ENCODE data around the gene STMP1. TPM values are rescaled to one million over a fixed set of nuclear protein-coding genes. Genes with fewer than 3 reads are reported as not detected.
A peak's percentile ranks its signal among the peaks of the same experiment; 100 is the strongest.

STMP1 gene
- total and polyA plus RNA-seq, 2 of the 4 experiments (the other 2 are of a cell fraction) = 6.1 to 28.3 TPM

DNA sequence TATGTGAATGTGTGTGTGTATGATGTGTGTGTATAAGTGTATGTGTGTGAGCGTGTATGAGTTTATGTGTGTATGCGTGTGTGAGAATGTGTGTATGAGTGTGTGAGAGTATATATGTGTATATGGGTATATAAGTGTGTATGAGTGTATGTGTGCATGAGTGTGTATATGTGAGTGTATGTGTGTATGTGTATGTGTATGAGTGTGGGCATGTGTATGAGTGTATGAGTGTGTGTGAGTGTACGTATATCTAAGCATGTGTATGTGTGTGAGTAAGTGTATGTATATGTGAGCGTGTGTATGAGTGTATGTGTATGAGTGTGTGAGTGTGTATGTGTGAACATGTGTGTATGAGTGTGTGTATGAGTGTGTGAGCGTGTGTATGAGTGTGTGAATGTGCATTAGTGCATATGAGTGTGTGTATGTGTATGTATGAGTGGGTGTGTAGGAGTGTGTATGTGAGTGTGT is 52.8 kb downstream of the STMP1 start (continued):
- TF ChIP-seq CEBPB (IDR thresholded peaks at IDR 0.05; ENCODE audit: low read depth, low read length) = no peak

DNA sequence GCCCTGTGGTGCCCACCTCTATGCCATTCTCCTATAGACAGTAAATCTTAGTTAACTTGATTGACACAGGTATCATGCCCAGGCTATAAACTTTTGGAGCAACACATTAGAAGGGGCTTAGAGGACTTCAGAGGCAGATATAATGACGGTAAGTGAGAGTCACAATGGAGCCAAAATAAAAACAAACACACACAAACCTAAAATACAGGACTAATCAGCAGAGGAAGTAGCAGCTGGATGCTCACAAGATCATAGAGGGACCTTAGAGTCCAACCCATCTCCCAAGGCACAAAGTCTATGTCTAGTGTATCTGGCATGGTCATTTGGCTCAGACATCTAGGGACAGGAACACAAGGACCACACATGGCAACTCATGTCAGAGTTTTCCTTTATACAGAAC is 53.4 kb downstream of the STMP1 start:
- peak overlapping the region; percentile 24 for H2BK120ac ChIP-seq (ENCODE audit: low read depth, low read length)
- no peaks in the 10 kb centered on the region for H3K9me3 ChIP-seq (ENCODE audit: control insufficient read depth, insufficient read depth, low read length)
- H2AFZ ChIP-seq (replicated peaks; ENCODE audit: low read length, poor library complexity) = peak overlapping the region; percentile 17
- H3K18ac ChIP-seq (ENCODE audit: low read depth, low read length) = peak overlapping the region; percentile 28; the same call in 1 of the 2 replicates
- peak overlapping the region; percentile 35; the same call in 2 of the 3 replicates for H2BK15ac ChIP-seq (ENCODE audit: low read depth, low read length)
- H4K20me1 ChIP-seq (ENCODE audit: insufficient read depth, low read length) = no peaks in the 10 kb centered on the region
- ATAC-seq (ENCODE audit: low read depth) (no peak), DNase-seq (no peak)
- H3K4me2 ChIP-seq (ENCODE audit: low read depth, low read length) = no peak overlapping the region
- peak overlapping the region; percentile 78 for H2BK5ac ChIP-seq (ENCODE audit: low read depth, low read length, poor library complexity, severe bottlenecking)
- WGBS, 2 experiments (ENCODE audit: extremely low coverage in 2 of 2, insufficient read length in 1 of 2) = no CpG with 5 or more reads among the region's 1 CpG
- H4K5ac ChIP-seq (ENCODE audit: low read depth, low read length) = no peak overlapping the region
- no peaks in the 10 kb centered on the region for H3K36me3 ChIP-seq (ENCODE audit: control insufficient read depth, insufficient read depth, low read length)
- intact Hi-C loops (cut with micrococcal nuclease) (no loop called here), dilution Hi-C loops (cut with HindIII; ENCODE audit: low sequenced_read_pairs, unreplicated experiment) (no loop called here), in situ Hi-C loops (cut with MboI; ENCODE audit: low sequenced_read_pairs) (no loop called here)
- no peak overlapping the region for H3K9ac ChIP-seq (ENCODE audit: low read depth, low read length)
- H3K56ac ChIP-seq (ENCODE audit: extremely low read depth, insufficient read depth, low read length) = no peak overlapping the region
- peaks cover 13% of the 10 kb centered on the region for H3K9me1 ChIP-seq (ENCODE audit: insufficient read depth, low read length)
- ChIA-PET POLR2A (ENCODE audit: unreplicated experiment) (no interaction called here), CTCF (no interaction called here)
- H3K23ac ChIP-seq (ENCODE audit: low read depth, low read length) = 0 out of 2 replicates have a peak overlapping the region, but pooled peaks have one; percentile 53
- no TSS peak for BruUV-seq (replicated peaks)
- no peak overlapping the region for H3K27ac ChIP-seq (ENCODE audit: insufficient read depth, low read length)
- H3K79me1 ChIP-seq (ENCODE audit: low read depth in 1 of 2, low read length in 2 of 2) = peaks cover 0 to 8% of the 10 kb centered on the region in 2 experiments; a peak in 2 of 4 replicates
- peak overlapping the region; percentile 37 for H2AK5ac ChIP-seq (ENCODE audit: low read depth, low read length)
- H2AK9ac ChIP-seq (replicated peaks; ENCODE audit: low read depth, low read length, poor library complexity) = no peak overlapping the region
- peak overlapping the region; percentile 79 for H3K4ac ChIP-seq (ENCODE audit: low read depth, low read length)
- no peaks in the 10 kb centered on the region for H3K27me3 ChIP-seq (ENCODE audit: control insufficient read depth, insufficient read depth, low read length)
- no peak overlapping the region; the same call in 1 of the 2 replicates for H3K14ac ChIP-seq (replicated peaks; ENCODE audit: low read depth, low read length)
- peak overlapping the region; percentile 13; the same call in 1 of the 2 replicates for H4K91ac ChIP-seq (ENCODE audit: insufficient read depth, low read depth, low read length)
- no peak overlapping the region for H3K4me3 ChIP-seq (ENCODE audit: insufficient read depth, low read depth, low read length)
- H4K8ac ChIP-seq (ENCODE audit: low read depth in 2 of 2, low read length in 2 of 2) = no peak overlapping the region; a peak in 1 of 4 replicates
- H3K4me1 ChIP-seq (ENCODE audit: control insufficient read depth, insufficient read depth, low read length) = peaks cover 15% of the 10 kb centered on the region
- H2BK20ac ChIP-seq (ENCODE audit: low read depth, low read length) = peak overlapping the region; percentile 6
- TF ChIP-seq FOS (IDR thresholded peaks at IDR 0.05; ENCODE audit: low read depth, low read length) = no peak
- no peak for TF ChIP-seq MXI1 (IDR thresholded peaks at IDR 0.05; ENCODE audit: borderline replicate concordance, low read depth, low read length)
- no peak for TF ChIP-seq RCOR1 (IDR thresholded peaks at IDR 0.05; ENCODE audit: insufficient replicate concordance, low read length)
- no peak for TF ChIP-seq MAFK (IDR thresholded peaks at IDR 0.05; ENCODE audit: low read depth, low read length)
- no peak for TF ChIP-seq NFE2L2 (IDR thresholded peaks at IDR 0.05; ENCODE audit: low read depth, low read length)
- TF ChIP-seq CEBPB (IDR thresholded peaks at IDR 0.05; ENCODE audit: low read depth, low read length) = no peak
- no peak for TF ChIP-seq RFX5 (IDR thresholded peaks at IDR 0.05; ENCODE audit: low read depth, low read length)
- TF ChIP-seq MAZ (IDR thresholded peaks at IDR 0.05; ENCODE audit: borderline replicate concordance, low read depth, low read length) = no peak
- TF ChIP-seq RAD21 (IDR thresholded peaks at IDR 0.05; ENCODE audit: low read length) = no peak
- TF ChIP-seq, protein P1, sequence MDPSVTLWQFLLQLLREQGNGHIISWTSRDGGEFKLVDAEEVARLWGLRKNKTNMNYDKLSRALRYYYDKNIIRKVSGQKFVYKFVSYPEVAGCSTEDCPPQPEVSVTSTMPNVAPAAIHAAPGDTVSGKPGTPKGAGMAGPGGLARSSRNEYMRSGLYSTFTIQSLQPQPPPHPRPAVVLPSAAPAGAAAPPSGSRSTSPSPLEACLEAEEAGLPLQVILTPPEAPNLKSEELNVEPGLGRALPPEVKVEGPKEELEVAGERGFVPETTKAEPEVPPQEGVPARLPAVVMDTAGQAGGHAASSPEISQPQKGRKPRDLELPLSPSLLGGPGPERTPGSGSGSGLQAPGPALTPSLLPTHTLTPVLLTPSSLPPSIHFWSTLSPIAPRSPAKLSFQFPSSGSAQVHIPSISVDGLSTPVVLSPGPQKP (IDR thresholded peaks at IDR 0.05; ENCODE audit: borderline replicate concordance, low read depth, low read length) = no peak
- TF ChIP-seq CHD1 (IDR thresholded peaks at IDR 0.05; ENCODE audit: low read depth, low read length) = no peak
- TF ChIP-seq, protein P2, sequence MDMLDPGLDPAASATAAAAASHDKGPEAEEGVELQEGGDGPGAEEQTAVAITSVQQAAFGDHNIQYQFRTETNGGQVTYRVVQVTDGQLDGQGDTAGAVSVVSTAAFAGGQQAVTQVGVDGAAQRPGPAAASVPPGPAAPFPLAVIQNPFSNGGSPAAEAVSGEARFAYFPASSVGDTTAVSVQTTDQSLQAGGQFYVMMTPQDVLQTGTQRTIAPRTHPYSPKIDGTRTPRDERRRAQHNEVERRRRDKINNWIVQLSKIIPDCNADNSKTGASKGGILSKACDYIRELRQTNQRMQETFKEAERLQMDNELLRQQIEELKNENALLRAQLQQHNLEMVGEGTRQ (IDR thresholded peaks at IDR 0.05; ENCODE audit: low read depth, low read length) = no peak
- TF ChIP-seq, protein P3, sequence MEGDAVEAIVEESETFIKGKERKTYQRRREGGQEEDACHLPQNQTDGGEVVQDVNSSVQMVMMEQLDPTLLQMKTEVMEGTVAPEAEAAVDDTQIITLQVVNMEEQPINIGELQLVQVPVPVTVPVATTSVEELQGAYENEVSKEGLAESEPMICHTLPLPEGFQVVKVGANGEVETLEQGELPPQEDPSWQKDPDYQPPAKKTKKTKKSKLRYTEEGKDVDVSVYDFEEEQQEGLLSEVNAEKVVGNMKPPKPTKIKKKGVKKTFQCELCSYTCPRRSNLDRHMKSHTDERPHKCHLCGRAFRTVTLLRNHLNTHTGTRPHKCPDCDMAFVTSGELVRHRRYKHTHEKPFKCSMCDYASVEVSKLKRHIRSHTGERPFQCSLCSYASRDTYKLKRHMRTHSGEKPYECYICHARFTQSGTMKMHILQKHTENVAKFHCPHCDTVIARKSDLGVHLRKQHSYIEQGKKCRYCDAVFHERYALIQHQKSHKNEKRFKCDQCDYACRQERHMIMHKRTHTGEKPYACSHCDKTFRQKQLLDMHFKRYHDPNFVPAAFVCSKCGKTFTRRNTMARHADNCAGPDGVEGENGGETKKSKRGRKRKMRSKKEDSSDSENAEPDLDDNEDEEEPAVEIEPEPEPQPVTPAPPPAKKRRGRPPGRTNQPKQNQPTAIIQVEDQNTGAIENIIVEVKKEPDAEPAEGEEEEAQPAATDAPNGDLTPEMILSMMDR (conservative IDR thresholded peaks at IDR 0.05; ENCODE audit: low read depth, low read length) = no peak
- TF ChIP-seq POLR2A (IDR thresholded peaks at IDR 0.05; ENCODE audit: low read depth, low read length) = no peak

Data from IMR-90 (cell line).